HG03280 (cell line): ENCODE data around the gene SFXN5.

Source experiments
- ATAC-seq: cut with Tn5 transposase; IDR thresholded peaks from one replicate; pipeline ENCODE4 v1.9.1; 2021; ENCODE audit warnings: mild to moderate bottlenecking, moderate library complexity; ENCODE audit not compliant: unreplicated experiment

SFXN5 gene

GRCh38 chr2:72998724-72999123 is 72.8 kb downstream of the SFXN5 start:
- ATAC-seq = no peak

- no peak for ATAC-seq
Observed at GRCh38 chr2:72998234-72998651, 73.3 kb downstream of the SFXN5 start.

- no peak for ATAC-seq
Observed at GRCh38 chr2:72996117-72996502, 75.4 kb downstream of the SFXN5 start.

GRCh38 chr2:72995430-72996116 is 75.9 kb downstream of the SFXN5 start:
- no peak for ATAC-seq

GRCh38 chr2:72994991-72995380 is 76.5 kb downstream of the SFXN5 start:
- no peak for ATAC-seq

GRCh38 chr2:72994282-72994990 is 77.1 kb downstream of the SFXN5 start:
- ATAC-seq = no peak

GRCh38 chr2:72993933-72994280 is 77.6 kb downstream of the SFXN5 start:
- ATAC-seq = no peak

GRCh38 chr2:72993147-72993932 is 78.2 kb downstream of the SFXN5 start:
- ATAC-seq = no peak

GRCh38 chr2:72992734-72993102 is 78.8 kb downstream of the SFXN5 start:
- no peak for ATAC-seq

- no peak for ATAC-seq
Observed at GRCh38 chr2:72991980-72992733, 79.4 kb downstream of the SFXN5 start.

GRCh38 chr2:72991439-72991725 is 80.1 kb downstream of the SFXN5 start:
- no peak for ATAC-seq

GRCh38 chr2:72990695-72991438 is 80.6 kb downstream of the SFXN5 start:
- no peak for ATAC-seq

GRCh38 chr2:72989770-72990556 is 81.5 kb downstream of the SFXN5 start:
- no peak for ATAC-seq

GRCh38 chr2:72988726-72989273 is 82.7 kb downstream of the SFXN5 start:
- ATAC-seq = no peak

- ATAC-seq = no peak
Observed at GRCh38 chr2:72988041-72988440, 83.5 kb downstream of the SFXN5 start.

- no peak for ATAC-seq
Observed at GRCh38 chr2:72985891-72986683, 85.4 kb downstream of the SFXN5 start.

GRCh38 chr2:72985136-72985535 is 86.4 kb downstream of the SFXN5 start:
- no peak for ATAC-seq

- ATAC-seq = no peak
Observed at GRCh38 chr2:72984172-72984671, 87.3 kb downstream of the SFXN5 start.
